Right lobe of liver (tissue), 6 donors: ENCODE data around the gene TMEM151B. TPM values are rescaled to one million over a fixed set of nuclear protein-coding genes. Genes with fewer than 3 reads are reported as not detected.

Experiments used
- ATAC-seq, 4 donors: fragments of 200-7000 bp; cut with Tn5 transposase; one replicate each; pipeline ENCODE4 v1.9.1; 2020; ENCODE audit warnings: mild to moderate bottlenecking in 4 of 4, moderate library complexity in 4 of 4
- DNase-seq, 3 donors: peaks; one replicate each; pipeline ENCODE4 v3.0.0-alpha.2; 2020
- H3K27ac ChIP-seq, 3 donors: fragments of 200-600 bp; one replicate each; pipeline ENCODE4 v1.8.0; 2022
- H3K27me3 ChIP-seq, 2 donors: fragments of 200-600 bp; one replicate each; pipeline ENCODE4 v1.8.0; 2022
- H3K36me3 ChIP-seq, 4 donors: fragments of 200-600 bp; sonication (generic) in 1 of 4; one replicate each; pipeline versions ENCODE4 v1.5.1 to v1.8.0; 2017 to 2022; ENCODE audit warnings: control low read depth in 1 of 4
- H3K4me1 ChIP-seq, 4 donors: fragments of 200-600 bp; sonication (generic) in 1 of 4; one replicate each; pipeline versions ENCODE4 v1.5.1 to v1.8.0; 2017 to 2022; ENCODE audit warnings: control low read depth in 1 of 4
- H3K4me3 ChIP-seq, 3 donors: fragments of 200-600 bp; one replicate each; pipeline ENCODE4 v1.8.0; 2022
- H3K9me3 ChIP-seq, 4 donors: fragments of 200-600 bp; sonication (generic) in 1 of 4; one replicate each; pipeline versions ENCODE4 v1.5.1 to v1.8.0; 2017 to 2022; ENCODE audit warnings: control low read depth in 1 of 4
- POLR2A ChIP-seq: fragments of 450-650 bp; IDR thresholded peaks from one replicate; pipeline ENCODE4 v1.6.1; 2017; ENCODE audit warnings: antibody characterized with exemption, mild to moderate bottlenecking
- WGBS: methylation state at CpG from one replicate; pipeline ENCODE4 v1.1.6; 2018; ENCODE audit warnings: low coverage, low lambda C conversion rate; ENCODE audit not compliant: insufficient coverage; ENCODE audit errors: missing lambda C conversion rate; 5-methylcytosine and 5-hydroxymethylcytosine counted together
- intact Hi-C, 2 donors: fragments of 100-400 bp; cut with DNase I; formaldehyde crosslinking; loops; one replicate each; pipeline versions ENCODE4 v1.11.2 to v1.14.1; 2022
- total RNA-seq, 6 experiments: library from RNA; depleted of rRNA in 2 of 6; stranded (reverse); fragments of >200 nt in 2 of 6; fragmentation: NEBNext Ultra II Directional in 3 of 6; extraction: Animal tissue kit (Norgen Biotek cat#: 25700) in 3 of 6; gene quantifications; one replicate each; pipeline versions ENCODE4 v1.1.0 to v1.2.4, GENCODE V29; 2016 to 2023
- TF ChIP-seq, protein P1 (sequence below), 4 donors: fragments of 200-600 bp in 3 of 4; fragments of 450-650 bp in 1 of 4; IDR thresholded peaks; one replicate each; pipeline versions ENCODE4 v1.5.1 to v1.8.0; 2016 to 2022; ENCODE audit warnings: antibody characterized with exemption in 4 of 4, mild to moderate bottlenecking in 2 of 4
- donor health status: DM: no; HTN: yes; CAD: no.
- donor health status: DM: no; HTN: no; CAD: no.
- donor health status: DM: no; HTN: no; CAD: no.
- donor health status: DM: no; HTN: yes; CAD: no.
- donor health status: DM: no; HTN: yes; CAD: no.

Gene TMEM151B
- total RNA-seq, 6 experiments from 2014 or later = not detected

DNA sequence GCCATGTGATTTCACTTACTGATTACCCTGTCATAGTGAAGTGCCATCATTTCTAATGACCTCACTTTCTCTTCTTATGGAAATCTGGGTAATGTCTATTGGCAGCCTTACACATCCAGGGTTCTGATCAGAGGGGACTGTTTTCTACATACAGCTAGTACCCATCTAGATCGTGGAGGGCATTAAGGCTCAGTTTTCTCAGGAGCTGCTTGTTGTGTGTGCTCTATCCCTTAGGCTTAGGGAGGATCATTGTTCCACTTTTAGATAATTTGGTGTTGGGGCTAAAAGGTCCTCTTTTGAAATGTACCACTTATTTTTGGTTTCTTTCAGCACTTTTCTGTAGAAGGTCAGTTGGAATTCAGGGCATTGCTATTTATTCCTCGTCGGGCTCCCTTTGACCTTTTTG is 19.5 kb upstream of the TMEM151B start:
- H3K4me1 ChIP-seq = peaks cover 0 to 40% (median under 1%) of the 10 kb centered on the region in 4 donors
- no peak for ATAC-seq
- H3K27ac ChIP-seq = peak overlapping the region in 2 of 3 donors; percentile 19 to 24
- intact Hi-C loops = no loop called here
- H3K36me3 ChIP-seq = peaks cover 14 to 70% (median 49%) of the 10 kb centered on the region in 4 donors
- H3K9me3 ChIP-seq = no peaks in the 10 kb centered on the region
- no peak overlapping the region for H3K4me3 ChIP-seq
- TF ChIP-seq POLR2A = no peak
- TF ChIP-seq, protein P1, sequence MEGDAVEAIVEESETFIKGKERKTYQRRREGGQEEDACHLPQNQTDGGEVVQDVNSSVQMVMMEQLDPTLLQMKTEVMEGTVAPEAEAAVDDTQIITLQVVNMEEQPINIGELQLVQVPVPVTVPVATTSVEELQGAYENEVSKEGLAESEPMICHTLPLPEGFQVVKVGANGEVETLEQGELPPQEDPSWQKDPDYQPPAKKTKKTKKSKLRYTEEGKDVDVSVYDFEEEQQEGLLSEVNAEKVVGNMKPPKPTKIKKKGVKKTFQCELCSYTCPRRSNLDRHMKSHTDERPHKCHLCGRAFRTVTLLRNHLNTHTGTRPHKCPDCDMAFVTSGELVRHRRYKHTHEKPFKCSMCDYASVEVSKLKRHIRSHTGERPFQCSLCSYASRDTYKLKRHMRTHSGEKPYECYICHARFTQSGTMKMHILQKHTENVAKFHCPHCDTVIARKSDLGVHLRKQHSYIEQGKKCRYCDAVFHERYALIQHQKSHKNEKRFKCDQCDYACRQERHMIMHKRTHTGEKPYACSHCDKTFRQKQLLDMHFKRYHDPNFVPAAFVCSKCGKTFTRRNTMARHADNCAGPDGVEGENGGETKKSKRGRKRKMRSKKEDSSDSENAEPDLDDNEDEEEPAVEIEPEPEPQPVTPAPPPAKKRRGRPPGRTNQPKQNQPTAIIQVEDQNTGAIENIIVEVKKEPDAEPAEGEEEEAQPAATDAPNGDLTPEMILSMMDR (IDR thresholded peaks at IDR 0.05) = no peak
- no peak for DNase-seq
- WGBS = 54% methylated on average over 2 of the region's 3 CpGs
- no peaks in the 10 kb centered on the region for H3K27me3 ChIP-seq

DNA sequence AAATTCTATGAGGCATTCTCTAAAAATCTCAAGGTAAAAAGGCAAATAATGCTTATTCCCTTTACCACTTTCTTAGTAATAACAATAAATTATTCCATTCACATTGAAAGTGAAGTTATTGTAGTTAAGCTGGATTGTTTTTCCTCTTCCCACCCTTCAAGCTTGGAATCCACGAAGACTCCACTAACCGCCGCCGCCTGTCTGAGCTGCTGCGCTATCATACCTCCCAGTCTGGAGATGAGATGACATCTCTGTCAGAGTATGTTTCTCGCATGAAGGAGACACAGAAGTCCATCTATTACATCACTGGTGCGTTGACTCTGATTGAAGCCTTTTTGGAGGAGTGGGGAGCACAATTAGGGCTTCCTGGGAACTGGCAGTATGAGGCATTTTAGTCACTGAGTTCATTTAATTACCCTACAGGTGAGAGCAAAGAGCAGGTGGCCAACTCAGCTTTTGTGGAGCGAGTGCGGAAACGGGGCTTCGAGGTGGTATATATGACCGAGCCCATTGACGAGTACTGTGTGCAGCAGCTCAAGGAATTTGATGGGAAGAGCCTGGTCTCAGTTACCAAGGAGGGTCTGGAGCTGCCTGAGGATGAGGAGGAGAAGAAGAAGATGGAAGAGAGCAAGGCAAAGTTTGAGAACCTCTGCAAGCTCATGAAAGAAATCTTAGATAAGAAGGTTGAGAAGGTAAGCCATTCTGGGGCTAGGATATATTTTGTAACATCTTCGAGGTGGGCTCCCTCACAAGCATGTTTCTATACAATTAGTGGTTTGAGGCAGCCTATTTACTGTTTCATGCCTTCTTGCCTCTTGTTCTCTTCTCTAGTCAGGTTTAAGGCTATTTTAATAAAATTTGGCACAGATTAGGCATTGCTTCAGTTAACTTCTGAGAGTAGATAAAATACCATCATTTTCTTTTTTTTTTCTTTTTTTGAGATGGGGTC is 18.4 kb upstream of the TMEM151B start:
- Histone ChIP-seq H3K4me1 (peaks cover 0 to 46% (median 0%) of the 10 kb centered on the region in 4 donors), H3K36me3 (peaks cover 14 to 70% (median 49%) of the 10 kb centered on the region in 4 donors), H3K27me3 (no peaks in the 10 kb centered on the region), H3K9me3 (no peaks in the 10 kb centered on the region), H3K4me3 (no peak overlapping the region), H3K27ac (no peak overlapping the region)
- intact Hi-C loops = no loop called here
- ATAC-seq (no peak), DNase-seq (peak in 1 of 3 donors; percentile 19)
- TF ChIP-seq POLR2A = no peak
- TF ChIP-seq, protein P1 (IDR thresholded peaks at IDR 0.05) = no peak
- 76% methylated on average over 10 of the region's 14 CpGs for WGBS

DNA sequence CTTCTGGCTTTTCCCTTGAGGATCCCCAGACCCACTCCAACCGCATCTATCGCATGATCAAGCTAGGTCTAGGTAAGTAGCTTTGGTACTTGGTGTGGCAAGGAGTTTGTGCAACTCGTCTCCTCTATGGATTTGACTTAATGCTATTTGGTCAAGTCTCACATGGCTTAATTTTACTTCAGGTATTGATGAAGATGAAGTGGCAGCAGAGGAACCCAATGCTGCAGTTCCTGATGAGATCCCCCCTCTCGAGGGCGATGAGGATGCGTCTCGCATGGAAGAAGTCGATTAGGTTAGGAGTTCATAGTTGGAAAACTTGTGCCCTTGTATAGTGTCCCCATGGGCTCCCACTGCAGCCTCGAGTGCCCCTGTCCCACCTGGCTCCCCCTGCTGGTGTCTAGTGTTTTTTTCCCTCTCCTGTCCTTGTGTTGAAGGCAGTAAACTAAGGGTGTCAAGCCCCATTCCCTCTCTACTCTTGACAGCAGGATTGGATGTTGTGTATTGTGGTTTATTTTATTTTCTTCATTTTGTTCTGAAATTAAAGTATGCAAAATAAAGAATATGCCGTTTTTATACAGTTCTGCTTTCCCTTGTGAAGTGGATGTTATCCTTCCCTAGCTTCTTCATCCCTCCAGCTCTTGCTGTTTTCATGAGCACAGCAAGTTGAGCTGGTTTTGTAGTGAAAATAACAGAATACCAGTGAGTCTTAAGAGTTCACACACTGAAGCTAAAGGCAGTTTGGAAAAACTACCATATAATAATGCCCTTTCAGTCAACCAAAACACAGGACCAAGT is 16.7 kb upstream of the TMEM151B start:
- no peak for TF ChIP-seq POLR2A
- TF ChIP-seq, protein P1 (IDR thresholded peaks at IDR 0.05) = peak; percentile 33 to 49 (median 42)
- H3K9me3 ChIP-seq = no peaks in the 10 kb centered on the region
- DNase-seq (peak in 2 of 3 donors; percentile 32 to 52), ATAC-seq (peak in 2 of 4 donors; percentile 7 to 17)
- peaks cover 14 to 69% (median 49%) of the 10 kb centered on the region in 4 donors for H3K36me3 ChIP-seq
- H3K4me1 ChIP-seq = peaks cover 0 to 45% (median 0%) of the 10 kb centered on the region in 4 donors
- intact Hi-C loops = no loop called here
- 23% methylated on average over 4 of the region's 10 CpGs for WGBS
- no peaks in the 10 kb centered on the region for H3K27me3 ChIP-seq
- no peak overlapping the region for H3K4me3 ChIP-seq
- H3K27ac ChIP-seq = no peak overlapping the region

DNA sequence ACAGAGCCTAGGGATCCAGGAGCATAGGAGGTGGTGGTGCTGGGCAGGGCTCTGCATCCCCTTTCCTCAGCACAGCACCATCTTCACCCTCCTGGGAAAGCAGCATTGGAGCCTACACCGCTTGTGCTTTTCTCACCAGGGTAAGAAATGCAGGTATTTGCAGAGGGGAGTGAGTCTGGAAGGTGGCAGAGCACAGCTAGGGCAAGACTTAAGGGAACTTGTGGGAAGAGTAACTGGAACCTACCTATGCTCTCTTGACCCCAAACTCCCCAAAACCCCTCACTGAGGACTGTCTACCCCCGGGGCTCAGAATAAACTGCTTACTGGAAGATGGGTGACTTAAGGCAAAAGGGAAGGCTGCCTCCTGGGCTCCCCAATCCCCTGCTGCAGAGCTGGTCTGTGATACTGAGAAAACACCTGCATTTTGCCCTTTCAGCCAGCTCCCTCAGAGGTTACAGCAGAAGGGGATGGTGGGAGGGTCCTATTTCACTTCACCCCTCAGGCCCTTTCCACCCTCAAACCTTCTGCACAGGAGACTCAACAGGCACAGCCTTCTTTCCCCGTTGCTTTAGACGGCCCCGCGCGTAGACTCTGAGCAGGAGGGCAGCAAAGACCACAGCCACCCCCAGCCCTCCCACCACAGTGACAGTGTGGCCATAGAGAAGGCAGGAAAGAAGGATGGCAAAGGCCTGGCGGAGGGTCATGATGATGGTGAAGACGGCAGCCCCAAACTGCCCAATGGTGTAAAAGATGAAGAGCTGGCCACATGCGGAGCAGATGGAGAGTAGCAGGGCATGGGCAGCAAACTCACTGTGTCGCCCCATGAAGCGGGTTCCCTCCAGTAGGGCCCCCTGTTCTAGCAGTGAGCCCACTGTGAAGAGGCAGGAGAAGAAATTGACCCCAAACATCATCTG is 15.8 kb upstream of the TMEM151B start:
- WGBS = 71% methylated on average over 10 of the region's 12 CpGs
- Histone ChIP-seq H3K36me3 (peaks cover 13 to 61% (median 42%) of the 10 kb centered on the region in 4 donors), H3K27ac (no peak overlapping the region), H3K9me3 (no peaks in the 10 kb centered on the region), H3K27me3 (no peaks in the 10 kb centered on the region), H3K4me1 (peaks cover 0 to 36% (median 0%) of the 10 kb centered on the region in 4 donors), H3K4me3 (no peak overlapping the region)
- intact Hi-C loops = no loop called here
- TF ChIP-seq, protein P1 (IDR thresholded peaks at IDR 0.05) = no peak
- no peak for TF ChIP-seq POLR2A
- DNase-seq = peak in 1 of 3 donors; percentile 40
- no peak for ATAC-seq
